Effector CD8-positive, alpha-beta T cell (primary cell): ENCODE results near the gene PRG3.
"Not testable (repeated sequence)": the region's sequence is repeated elsewhere in the genome, so short reads cannot be mapped to it uniquely, and the experiment has no call there.

ENCODE experiments used
- DNase-seq: peaks from one replicate; lab custom pipeline; 2025; lab: John Stamatoyannopoulos, UW

PRG3 gene

DNA sequence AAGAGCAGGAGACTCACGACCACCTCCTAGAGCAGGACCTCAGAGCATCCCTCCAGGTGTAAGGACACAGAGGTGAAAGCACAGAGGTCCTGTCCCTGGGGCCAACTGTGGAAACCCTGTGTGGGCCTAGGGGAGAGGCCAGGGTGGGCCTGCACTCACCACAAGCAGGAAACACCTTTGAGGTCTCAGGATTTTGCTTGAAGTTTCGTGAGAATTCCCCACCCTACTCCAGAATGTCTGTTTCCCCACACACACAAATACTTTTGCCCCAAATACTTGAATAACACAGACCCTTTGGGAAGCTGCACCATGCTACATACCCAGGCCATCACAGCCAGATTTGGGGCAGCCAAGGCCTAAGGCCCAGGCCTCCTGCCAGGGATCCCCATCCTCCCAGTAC lies 27.8 kb upstream of the PRG3 start:
- no peak for DNase-seq

DNA sequence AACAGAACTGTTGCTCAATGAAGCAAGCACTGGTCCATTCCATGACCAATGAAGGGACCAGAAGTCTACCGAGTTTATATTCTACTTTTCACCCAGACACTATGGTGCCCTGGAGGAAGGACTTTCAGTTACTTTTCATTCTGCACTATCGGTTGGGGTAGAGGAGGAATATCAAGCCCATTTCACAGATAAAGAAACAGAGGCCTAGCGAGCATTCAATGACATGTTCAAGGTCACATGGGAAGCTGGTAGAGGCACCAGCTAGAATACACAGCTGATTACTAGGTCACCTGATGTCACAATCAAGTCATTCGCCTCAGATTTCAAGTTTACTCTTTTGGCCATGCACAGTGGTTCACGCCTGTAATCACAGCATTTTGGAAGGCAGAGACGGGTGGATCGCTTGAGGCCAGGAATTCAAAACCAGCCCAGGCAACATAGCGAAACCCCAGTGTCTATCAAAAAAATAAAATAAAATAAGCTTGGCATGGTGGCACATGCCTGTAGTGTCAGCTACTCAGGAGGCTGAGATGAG lies 27.1 kb upstream of the PRG3 start:
- DNase-seq, result no peak

DNA sequence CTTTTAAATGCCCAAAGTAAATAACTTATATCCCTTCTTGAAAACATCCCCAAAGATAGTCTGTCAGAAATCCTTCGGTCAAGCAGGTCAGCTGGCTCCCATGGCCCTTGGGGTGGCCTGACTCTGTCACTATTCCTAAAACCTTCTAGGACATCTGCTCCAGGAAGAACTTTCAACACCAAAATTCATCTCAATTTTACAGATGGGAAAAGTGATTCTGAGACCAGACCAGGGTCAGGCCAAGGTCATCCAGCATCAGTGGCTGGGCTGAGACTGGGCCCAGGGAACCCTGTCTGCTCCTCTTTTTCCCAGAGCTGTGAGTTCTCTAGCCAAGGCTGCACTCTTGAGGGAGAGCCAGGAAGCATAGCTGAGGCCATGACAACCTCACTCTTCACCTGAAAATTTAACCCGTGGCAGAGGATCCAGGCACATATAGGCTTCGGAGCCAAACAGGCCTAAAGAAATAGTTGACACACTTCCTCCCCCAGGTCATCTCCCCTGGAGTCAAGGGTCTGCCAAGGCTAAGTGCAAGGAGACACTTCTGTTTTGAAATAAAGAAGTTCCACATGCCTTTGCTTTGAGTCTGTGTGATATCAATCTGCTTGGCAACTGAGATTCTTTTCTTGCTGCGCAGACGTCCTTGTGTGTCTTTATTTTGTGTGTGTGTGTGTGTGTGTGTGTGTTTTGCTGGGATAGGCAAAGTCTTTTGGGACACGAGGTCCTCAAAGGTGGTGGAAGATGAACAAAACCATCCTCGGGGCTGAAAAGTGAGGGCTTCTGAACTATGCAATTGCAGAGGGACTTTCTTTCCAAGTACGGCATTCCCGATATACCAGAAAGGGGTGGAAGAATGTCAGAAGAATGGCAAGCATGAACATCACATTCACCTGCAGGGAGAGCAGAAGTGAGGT lies 26.3 kb upstream of the PRG3 start:
- no peak for DNase-seq

DNA sequence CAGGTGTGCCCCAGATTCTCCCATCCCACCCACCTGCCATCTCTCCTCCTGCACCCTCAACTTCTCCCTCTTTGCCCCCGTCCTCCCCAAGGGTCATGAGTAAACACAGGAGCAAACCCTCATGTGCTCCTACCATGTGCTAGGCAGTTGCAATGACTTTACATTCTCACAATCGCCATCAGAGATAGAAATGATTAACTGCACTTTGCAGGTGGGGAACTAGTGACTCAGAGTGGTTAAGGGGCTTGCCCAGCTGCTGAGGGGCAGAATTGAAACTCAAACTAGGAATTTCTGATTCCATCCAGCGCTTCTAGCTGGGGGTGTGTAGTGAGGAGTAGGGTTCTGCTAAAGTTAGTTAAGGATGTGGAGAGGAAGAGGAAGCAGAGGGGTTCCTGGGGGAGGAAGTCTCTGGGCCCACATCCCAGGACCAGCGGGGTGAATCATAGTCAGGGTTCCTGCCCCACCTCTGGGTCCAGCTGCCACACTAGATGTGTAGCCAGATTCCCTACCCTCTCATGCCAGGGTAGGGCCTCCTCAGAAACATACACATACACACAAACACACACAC lies 25.5 kb upstream of the PRG3 start:
- DNase-seq, result no peak

DNA sequence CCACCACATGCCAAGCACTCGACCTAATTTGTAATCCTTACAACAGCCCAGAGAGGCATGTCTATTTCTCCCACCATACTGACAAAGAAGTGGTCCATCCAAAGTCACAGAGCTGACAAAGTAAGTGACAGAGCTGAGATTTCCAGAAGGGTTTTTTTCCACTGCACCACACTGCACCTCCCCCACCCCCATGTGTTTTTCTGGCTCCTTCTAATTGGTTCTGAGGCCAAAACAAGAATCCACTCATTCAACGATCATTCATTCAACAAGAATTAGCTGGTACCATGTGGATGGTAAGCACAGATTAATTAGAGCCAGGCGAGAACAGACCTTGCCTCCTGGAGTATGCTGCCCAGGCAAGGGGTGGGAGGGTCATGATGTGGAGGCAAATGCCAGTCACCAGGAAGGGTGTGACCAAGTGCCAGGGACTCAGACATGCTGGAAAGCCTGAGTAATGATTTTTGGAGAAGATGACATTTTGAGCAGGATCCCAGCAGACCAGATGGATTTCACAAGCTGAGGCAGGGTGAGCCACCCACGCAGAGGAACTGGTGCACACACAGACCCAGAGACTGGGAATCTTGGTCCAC lies 24.4 kb upstream of the PRG3 start:
- no peak for DNase-seq

DNA sequence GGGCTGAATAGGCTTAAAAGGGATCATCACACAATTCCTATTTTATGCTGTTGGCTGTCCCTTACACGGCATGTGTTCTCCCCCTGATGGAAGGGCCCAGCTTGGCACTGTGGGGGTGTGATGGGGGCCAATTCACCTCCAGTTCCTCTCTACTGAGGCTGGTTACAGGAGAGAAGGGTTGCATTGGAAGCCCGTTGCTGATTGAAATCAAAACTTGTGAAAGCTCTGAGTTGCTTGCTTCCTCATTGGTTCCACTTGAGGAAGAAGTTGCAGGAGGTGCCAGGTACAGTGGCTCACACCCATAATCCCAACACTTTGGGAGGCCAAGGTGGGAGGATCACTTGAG lies 22.8 kb upstream of the PRG3 start:
- DNase-seq, result no peak

DNA sequence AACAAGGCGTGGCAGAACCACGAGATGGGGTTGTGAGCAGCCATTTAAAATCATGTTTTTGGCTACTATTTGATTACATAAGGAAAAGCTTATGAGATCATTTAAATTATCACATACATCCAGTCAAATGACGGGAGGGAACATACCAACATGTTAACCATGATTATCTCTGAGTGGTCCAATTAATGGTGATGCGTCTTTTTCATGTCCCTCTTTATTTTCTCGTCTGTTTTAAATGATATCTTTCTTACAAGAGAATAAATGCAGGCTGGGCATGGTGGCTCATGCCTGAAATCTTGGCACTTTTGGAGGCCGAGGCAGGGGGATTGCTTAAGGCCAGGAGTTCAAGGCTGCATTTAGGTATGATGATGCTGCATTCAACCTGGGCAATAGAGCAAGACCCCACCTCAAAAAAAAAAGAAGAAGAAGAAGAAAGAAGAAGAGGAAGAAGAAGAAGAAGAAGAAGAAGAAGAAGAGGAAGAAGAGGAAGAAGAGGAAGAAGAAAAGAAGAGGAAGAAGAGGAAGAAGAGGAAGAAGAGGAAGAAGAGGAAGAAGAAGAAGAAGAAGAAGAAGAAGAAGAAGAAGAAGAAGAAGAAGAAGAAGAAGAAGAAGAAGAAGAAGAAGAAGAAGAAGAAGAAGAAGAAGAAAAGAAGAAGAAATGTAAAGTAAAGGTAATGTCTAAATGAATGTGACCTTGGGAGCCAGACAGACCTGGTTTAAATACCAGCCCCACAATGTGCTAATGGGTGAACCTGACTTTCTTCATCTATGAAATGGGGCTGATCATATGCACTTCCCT lies 22.3 kb upstream of the PRG3 start:
- DNase-seq, result not testable (repeated sequence)

DNA sequence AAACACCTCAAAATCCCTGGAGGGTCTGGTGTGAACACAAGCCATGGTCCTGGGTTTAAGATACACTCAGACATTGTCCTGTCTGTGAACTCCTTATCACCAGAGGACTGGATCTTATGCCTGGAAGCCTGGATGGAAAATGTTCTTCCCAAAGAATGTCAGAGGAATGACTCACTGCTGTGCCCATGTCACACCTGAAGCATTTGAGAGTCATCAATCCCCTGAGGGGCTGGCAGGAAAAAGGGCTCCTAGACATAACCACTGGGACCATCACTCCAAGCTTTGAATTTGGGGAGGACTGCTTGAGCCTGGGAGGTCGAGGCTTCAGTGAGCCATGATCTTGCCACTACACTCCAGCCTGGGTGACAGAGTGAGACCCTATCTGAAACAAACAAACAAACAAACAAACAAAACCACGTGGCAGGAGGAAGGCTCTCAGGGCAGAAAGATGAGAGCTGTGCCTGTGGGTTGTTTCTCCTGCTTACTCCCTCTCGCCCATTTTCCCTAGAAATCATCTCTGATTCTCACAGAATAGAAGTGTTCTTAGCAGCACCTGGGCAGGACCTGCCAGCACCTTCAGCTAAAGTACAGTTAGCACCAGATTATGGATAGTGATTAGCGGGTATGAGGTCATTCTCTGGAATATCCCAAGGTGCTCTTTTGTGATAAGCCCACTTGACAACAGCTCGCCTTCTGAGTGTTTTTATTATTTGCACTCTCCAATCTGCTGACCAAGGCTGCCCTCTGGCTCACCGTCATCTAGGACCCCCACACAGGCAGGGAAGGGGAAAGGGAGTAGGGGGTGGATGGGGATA lies 21.4 kb upstream of the PRG3 start:
- no peak for DNase-seq

DNA sequence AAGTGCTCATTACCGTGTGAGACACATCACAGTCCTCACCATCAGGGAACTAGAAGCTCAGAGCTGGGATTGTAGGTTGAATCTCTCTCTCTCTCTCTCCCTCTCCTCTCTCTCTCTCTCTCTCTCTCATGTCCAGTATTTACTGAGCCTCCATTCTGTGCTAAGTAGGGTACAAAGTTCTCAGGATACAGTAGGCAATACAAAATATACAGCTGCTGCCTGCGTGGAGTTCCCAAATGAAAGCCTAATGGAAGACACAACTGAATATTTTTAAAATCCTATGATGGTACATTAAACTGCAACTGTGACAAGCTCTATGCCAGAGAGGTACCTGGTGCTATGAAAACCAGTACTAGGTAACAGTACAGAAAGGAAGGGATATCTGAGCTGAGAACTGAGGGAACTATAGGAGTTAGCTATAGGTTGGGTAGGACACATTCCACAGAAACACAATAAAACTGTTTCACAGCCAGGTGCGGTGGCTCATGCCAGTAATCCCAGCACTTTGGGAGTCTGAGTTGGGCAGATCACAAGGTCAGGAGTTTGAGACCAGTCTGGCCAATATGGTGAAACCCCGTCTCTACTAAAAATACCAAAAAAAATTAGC lies 19.1 kb upstream of the PRG3 start:
- DNase-seq, result no peak

DNA sequence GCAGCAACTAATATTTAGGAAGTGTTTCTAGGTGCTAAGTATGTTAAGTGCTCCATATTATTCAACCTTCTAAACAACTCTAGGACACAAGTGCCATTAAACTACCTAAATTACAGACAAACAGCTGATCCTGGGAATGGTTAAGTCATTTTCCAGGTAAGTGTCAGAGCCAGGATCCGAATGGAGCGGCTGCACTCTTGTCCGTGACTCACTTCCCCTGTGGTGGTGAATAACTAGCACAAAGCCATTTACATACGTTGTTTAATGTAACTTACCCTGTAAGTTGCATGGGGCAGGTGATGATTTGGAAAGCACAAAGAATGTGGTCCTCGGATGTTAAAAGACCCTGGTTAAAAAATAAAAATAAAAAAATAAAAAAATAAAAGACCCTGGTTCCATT lies 18.3 kb upstream of the PRG3 start:
- no peak for DNase-seq

DNA sequence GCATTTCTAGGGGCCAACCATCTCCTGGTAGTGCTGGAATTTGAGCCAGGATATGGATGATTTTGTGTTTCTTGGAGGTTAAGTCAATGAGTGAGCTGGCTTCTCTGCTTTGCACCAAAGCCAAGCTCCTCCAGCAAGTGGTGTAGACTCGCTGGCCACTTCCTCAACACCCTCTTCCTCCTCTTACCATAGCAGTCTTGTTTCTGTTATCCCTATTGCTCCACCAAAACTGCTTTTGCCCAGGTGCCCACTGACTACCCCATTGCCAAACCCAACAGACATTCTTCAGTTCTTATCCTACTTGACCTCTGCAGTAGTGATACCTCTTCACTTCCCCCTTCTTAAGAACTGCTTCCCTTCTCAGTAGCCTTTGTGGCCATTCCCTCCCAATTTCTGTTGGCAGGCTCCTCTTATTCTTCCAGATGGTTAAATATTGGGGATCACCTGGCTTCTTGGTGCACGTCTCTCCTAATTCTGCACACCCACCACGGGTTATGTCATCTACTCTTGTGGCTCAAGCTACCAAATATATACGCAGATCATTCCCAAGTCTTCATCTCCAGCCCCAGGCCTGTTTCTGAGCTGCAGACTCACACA lies 16.5 kb upstream of the PRG3 start:
- DNase-seq, result no peak

DNA sequence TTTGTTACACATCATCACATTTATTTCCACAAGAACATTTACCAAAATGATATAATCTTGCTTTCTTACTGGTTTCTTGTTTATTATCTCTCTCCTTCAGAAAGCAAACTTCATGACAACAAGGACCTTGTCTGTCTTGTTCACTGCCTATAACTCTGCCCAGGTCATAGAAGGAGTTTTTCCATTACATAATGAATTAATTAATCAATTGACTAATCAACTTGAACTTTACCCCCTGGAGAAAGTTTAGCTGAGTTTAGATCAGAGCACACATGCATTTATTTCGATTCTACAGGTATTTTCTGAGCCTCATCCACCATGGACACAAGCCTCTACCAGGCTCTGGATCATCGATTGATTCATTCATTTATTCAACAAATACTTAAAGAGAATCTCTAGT lies 15.8 kb upstream of the PRG3 start:
- no peak for DNase-seq

DNA sequence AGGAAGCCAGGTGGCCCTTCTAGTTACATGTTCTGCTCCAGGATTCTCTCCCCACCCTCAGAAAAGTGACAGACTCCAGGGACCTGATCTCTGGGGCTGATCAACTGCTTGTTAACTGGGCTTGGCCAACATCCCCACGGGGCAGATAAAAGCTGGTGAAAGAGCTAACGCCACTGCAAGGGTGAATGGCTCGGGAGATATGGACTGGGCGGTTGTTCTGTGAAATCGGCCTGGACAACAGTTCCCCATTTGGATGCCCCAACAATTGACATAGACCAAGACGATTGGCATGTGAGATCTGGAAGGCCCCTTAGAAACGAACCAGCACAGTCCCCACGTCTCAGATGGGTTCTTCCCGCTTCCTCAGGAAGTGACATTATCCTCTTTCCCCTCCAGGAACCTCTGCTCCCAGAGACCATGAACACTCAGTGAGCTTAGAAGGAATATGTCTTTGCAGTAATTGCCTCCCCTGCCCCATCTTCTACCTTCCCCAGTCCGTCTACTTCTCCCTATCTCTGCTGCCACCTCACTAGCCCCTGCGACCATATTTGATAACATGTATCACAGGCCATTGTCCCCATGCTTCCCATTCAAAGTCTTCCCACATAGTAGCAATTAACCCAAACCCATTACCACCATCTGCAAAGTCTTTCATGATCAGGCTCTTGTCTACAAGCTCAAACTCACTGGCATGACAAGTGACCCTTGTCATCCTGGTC lies 15.1 kb upstream of the PRG3 start:
- no peak for DNase-seq

DNA sequence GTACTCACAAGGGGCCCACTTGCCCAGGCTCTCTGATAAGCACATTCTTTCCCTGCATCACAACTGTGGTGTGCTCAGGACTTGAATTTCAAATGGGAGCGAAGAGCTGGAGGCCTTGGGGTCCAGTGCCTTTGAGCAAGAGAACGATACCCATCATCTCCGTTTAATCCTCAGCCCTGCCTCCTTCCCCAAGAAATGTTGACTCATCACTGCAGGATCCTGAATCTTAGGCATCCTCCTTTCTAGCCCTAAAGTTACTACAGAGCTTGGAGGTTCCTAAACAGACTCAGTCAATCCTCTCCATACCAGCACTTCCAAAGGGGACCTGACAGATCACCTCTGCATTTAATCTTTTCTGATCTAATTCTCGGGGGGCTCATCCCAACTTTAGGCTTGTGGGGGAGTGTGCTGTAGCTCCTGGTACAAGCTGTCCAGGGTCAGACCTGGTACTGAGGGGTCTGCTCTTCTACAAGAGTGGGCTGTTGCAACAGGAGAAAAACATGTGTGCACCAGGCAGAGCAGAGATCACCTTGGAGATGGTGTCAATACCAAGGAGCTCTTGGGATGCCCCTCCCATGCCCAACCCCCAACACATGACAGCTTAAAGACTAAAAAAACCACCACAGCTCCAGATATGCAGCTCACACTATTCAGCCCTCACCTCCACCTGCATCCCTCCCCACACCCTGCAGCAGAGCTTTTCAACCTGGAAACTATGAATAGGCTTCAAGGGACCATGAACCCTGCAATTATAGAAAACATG lies 13.4 kb upstream of the PRG3 start:
- DNase-seq, result no peak

DNA sequence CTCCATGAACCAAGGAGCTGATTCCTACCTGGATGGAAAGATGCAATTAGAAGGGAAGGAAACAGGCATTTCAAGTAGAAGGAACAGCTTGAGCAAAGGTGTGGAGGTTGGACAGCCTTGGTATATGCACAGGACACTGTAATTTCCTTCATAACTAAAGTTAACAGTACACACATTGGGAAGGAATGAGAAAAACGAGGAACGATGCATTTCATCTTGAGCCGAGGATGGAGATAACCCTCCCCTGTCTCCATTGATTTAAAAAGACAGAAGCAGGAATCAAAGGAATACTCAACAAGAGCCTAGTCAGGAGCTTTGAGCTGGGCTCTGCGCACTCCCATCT lies 11.8 kb upstream of the PRG3 start:
- no peak for DNase-seq

DNA sequence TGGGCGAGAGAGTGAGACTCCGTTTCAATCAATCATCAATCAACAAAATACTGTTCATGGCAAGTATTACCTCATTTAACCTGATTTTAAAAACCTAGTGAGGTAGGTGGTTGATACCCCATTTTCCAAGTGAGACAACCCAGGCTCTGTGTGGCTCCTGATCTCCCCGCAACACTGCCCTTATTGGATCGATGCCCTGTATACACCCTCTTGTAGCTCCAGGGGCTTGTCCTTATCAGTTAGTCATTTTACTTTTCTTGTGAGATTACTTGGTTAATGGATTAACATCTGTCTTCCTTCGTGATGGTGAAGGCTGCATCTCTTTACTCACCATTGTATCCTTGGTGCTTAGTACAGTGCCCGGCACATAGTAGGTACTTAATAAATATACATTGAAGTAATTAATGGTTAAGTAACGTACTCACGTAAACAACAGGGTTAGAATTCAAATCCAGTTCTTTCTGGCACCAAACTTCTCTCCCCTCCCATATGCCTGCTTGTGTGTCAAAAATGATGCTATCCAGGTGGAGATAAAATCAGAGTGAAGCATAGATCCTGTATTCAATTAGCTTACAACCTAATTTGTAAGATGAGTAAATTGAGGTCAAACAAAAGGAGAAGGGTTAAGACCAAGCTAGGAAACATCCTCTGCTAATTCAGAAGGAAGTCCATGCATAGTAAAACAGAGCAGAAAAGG lies 11.3 kb upstream of the PRG3 start:
- DNase-seq, result no peak

DNA sequence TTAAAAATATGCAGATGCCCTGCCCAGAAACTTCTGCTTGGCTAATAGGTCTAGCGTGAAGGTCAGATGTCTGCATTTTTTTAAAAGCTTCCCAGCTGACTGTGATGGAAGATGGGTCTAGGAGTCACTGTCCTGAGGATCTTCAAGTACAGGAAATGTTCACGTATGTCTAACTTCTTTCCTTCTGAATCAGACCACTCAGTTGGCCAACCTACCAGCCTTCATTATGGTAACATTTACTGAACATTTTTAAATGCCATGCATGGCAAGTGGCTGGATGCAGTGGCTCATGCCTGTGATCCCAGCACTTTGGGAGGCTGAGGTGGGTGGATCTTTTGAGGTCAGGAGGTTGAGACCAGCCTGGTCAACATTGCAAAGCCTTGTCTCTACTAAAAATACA lies 10.6 kb upstream of the PRG3 start:
- no peak for DNase-seq

DNA sequence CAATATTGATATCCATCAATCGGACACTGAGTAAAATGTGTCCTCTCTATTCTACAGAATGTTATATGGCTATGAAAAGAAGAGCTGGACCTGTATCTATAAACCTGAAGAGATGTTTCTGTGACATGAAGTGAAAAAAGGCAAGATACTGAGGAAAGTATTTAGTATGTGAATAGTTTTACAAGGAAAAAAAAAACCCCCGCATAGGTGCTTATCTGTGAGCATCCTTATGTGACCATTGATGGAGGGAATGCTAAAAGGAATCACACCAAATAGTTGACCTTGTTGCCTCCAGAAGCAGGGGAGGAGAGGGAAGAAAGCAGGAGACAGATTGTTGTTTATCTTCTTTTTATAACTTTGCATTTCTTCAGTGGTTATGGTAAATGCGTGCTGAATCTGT lies 10.2 kb upstream of the PRG3 start:
- DNase-seq, result no peak

DNA sequence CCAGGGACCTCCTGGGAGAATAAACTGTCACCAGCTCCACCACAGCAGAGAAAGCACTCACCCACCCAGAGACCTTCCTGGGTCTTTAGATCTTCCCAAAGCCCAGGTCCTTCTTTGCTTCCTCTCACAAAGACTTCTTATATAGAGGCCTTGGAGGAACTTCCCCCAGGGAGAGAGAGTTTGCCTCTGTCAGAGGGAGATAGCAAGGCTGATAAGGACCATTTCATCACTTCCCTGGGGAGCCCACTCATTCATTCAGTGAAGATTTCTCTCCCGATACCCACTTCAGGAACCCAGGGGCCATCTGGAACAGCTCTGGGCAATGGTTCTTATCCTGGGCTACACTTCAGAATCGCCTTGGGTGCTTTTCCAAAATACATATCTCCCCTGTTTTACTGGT lies 9.6 kb upstream of the PRG3 start, which contains the start of gene PRG2:
PRG2 (minus strand) TSS at position 116 of the 400 bp plus-strand sequence. CDS start 706 bp downstream, outside the sequence.
- no peak for DNase-seq
